Thyroid gland (tissue), 4 donors: ENCODE measurements around the gene MYO1G.

Experiments
- CTCF ChIP-seq, 6 experiments: fragments of 200-600 bp in 3 of 6; fragments of 450-650 bp in 3 of 6; sonication (generic) in 3 of 6; IDR thresholded peaks; one replicate each; pipeline ENCODE4 v1.5.1; 2016 to 2019; ENCODE audit warnings: antibody characterized with exemption in 6 of 6, mild to moderate bottlenecking in 2 of 6, inconsistent platforms in 1 of 6, moderate library complexity in 1 of 6
- POLR2A ChIP-seq, 2 donors: fragments of 450-650 bp; IDR thresholded peaks; one replicate each; pipeline ENCODE4 v1.6.1; 2017; ENCODE audit warnings: antibody characterized with exemption in 2 of 2, mild to moderate bottlenecking in 2 of 2, moderate library complexity in 1 of 2

GRCh38 chr7:45013465-45013967 is 34.7 kb upstream of the MYO1G start:
- TF ChIP-seq CTCF (IDR thresholded peaks at IDR 0.05) (no peak), POLR2A (IDR thresholded peaks at IDR 0.05) (no peak)
